Effector CD4-positive, alpha-beta T cell (primary cell): Measurements from ENCODE around the gene PDS5A.
"Not testable (repeated sequence)": the region's sequence is repeated elsewhere in the genome, so short reads cannot be mapped to it uniquely, and the experiment has no call there.

Experiments
- DNase-seq: peaks from one replicate; pipeline ENCODE4 v3.0.0-alpha.2; 2020

The PDS5A gene

GRCh38 chr4:39950861-39951481, 26.7 kb downstream of the PDS5A start:
- no peak for DNase-seq

- no peak for DNase-seq
Measured at GRCh38 chr4:39947963-39948362, 29.7 kb downstream of the PDS5A start.

DNA sequence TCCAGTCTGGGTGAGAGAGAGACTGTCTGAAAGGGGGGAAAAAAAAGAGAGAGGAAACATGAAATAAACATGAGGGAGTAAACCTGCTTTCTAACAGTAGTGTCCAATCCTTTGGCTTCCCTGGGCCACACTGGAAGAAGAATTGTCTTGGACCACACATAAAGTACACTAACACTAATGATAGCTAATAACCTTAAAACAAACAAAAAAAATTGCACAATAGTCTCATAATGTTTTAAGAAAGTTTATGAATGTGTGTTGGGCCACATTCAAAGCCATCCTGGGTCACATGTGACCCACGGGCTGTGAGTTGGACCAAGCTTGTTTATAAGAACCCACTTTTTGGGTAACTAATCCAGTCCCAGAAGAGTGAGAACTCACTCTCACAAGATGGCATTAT, 30.3 kb downstream of the PDS5A start:
- DNase-seq: no peak

GRCh38 chr4:39944245-39944644, 33.5 kb downstream of the PDS5A start:
- DNase-seq: not testable (repeated sequence)

GRCh38 chr4:39942507-39942906, 35.2 kb downstream of the PDS5A start:
- no peak for DNase-seq

DNA sequence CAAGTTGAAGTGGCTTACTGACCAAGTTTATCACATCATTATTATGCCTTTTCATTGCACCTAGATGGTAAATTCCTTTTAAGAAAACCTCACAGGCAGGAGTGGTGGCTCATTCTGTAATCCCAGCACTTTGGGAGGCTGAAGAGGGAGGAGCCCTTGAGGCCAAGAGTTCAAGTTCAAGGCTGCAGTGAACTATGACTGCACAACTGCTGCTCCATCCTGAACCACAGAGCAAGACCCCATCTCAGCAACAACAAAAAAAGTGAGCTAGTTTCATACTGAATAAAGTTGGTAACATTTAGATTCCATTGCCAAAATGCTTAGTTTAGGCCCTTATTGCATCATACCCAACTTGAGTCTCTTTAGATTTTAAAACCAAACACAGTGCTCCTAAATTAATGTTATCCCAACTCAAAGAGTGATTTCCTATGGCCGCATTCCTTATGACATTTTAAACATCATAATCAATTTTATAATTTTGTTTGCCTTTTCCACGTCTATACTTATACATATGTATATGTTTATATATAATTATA, 36.0 kb downstream of the PDS5A start:
- no peak for DNase-seq

DNA sequence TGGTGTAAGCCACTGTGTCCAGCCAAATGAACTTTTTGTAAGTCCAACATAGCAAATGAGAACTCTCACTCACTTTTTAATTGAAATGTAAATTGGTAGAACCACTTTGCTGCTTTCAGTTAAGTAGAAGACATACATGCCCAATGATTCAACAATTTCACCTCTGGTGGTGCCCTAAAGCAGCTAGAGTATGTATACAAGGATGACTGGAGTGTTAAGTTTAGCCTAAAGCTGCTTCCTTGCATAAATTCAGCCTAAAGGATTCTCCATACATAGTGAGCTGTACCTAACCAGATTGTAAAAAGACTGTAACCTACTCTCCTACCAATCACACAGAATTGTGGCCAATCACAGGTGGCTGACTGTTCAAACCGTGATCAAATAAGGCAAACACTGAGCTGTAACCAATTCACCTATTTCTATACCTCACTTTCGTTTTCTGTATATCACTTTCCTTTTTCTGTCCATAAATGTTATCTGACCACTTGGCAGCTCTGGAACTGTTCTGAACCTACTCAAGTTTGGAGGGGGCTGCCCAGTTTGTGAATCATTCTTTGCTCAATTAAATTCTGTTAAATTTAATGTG, 39.9 kb downstream of the PDS5A start:
- DNase-seq: no peak

DNA sequence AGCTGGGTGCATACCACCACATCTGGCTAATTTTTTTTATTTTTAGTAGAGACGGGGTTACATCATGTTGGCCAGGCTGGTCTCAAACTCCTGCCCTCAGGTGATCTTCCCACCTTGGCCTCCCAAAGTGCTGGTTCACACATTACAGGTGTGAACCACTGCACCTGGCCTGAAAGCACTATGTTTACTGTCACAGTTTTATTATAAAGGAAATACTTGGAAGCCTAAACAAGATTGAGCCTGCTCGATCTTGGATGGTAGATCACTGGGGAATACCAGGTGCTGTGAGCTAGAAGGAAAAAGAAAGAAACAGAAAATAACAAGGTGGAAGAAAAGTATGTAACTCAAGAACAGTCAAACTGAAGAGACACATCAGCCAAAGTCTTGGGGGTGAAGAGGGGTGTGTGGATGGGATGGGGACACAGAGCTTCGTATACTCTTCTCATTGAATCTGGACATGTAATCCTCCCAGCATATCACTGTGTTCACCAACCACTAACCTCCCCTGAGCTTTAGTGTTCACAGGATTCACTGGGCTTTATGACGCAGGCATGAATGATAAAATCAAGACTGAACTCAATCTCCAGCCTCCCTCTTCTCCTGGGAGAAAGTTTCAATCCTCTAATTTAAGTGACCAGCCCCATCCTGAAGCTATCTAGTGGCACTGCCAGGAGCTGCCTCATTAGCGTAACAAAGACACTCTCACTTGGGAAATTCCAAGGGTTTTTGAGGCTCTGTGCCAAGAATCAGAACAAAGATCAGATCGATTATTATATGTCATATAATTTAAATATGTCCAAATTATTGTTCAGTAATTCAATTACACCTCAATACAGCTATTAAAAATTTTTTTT, 40.9 kb downstream of the PDS5A start:
- no peak for DNase-seq

GRCh38 chr4:39933671-39934590, 43.8 kb downstream of the PDS5A start:
- DNase-seq: no peak

GRCh38 chr4:39932776-39933402, 44.8 kb downstream of the PDS5A start:
- DNase-seq: no peak

GRCh38 chr4:39931441-39931901, 46.2 kb downstream of the PDS5A start:
- DNase-seq: no peak

DNA sequence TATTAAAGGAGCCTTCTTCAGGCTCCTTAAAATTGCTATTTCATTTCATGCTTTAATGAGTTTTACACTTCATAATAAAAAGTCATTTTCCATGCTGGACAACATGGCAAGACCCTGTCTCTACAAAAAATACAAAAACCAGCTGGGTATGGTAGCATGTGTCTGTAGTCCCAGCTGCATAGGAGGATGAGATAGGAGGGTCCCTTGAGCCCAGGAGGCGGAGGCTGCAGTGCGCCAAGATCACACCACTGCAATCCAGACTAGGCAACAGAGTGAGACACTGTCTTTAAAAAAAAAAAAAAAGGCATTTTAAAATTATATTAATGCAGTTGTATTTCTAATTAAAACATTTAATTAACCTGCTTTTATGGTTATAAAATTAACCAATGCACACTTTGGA, 49.2 kb downstream of the PDS5A start:
- no peak for DNase-seq

GRCh38 chr4:39924014-39924413, 53.7 kb downstream of the PDS5A start:
- DNase-seq: no peak

DNA sequence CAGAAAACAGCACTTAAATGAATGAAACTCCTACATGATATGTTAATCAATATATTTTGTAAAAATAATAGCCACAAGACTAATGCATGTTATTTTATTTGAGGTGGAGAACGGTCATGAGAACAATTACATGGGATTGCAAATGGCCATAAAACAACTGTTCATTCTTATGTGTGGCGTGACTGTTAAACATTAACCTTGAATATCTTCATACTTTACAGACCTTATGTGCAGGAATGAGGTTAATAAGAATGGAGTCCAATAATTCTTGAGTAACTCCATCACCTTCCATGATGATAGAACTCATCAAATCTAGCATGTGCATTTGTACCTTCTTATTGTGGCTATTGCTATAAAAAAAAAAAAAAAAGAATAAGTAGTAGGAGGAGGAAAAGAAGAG, 55.3 kb downstream of the PDS5A start:
- DNase-seq: no peak

DNA sequence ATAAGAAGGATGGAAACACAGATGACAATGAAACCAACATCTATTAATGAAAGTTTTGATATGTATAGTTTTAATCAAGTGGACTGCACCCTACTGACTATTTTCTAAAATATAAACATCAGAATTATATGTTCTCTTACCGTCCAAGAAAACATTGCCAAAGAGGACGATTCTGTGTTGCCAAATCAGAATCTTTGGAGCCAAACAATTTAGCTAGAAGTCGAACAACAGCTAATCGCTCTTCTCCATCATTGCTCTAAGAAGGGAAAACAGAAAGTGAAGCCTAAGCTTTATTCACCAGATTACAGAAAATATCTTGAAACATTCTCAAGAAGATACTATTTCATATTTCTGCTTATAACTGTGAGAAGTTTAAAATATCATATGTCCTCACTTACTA, 64.2 kb downstream of the PDS5A start:
- no peak for DNase-seq

DNA sequence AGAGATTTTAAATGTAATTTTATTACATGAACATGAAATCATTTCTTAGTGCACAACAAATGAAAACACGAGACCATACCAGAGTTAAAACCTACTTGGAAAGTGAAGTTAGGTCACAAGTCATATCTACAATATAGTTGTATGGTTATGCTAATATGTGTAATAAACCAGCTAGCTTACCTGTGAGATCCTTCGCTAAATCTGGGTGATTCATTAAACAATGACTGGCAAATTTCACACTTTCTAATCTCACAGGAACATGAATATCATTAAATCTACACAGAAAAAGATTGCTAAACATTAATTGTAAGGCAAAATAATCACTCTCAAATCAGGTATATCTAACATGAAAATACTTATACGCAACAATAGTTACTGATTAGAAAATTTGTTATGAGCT, 67.6 kb downstream of the PDS5A start:
- no peak for DNase-seq

- no peak for DNase-seq
Measured at GRCh38 chr4:39908284-39908683, 69.4 kb downstream of the PDS5A start.

DNA sequence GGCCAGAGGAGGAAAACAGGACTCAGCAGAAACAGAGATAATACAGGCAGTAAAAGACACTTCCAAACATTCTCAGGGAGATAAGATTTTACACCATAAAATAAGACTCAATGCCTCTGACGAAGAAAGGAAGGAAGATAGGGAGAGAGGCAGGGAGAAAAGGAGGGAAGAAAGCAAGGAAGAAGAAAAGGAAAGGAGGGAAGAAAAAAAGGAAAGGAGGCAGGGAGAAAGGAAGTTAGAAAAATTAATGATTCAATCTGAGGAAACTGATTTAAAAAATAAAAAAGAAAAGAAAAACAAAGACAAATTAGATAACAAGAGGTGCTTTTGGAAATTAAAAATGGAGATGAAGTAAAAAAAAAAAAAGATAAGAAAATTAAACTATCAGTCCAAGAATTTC, 72.1 kb downstream of the PDS5A start:
- no peak for DNase-seq

GRCh38 chr4:39905019-39905418, 72.7 kb downstream of the PDS5A start:
- DNase-seq: not testable (repeated sequence)

GRCh38 chr4:39900966-39901365, 76.7 kb downstream of the PDS5A start:
- no peak for DNase-seq

GRCh38 chr4:39899291-39899690, 78.4 kb downstream of the PDS5A start:
- DNase-seq: no peak

DNA sequence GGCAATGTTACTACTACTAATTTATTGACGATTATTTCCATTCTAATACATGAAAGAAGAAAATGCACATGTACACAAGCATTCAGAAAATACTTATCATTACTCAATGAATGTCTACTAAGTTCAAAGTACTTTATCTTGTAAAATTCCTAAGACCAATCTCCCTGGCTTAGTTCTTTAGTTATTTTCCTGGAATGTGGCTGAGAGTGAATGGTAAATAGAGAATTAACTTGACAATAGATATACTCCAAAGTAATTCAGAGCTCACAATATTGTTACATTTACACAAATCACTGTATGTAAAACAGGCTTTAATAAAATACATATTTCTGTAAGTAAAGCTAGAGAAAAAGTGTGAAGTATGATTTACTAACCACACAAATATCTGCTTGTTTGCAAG, 79.7 kb downstream of the PDS5A start:
- no peak for DNase-seq
